SKM-1 treated with dmso at 0.1 percent for 144 hours (cell line): ENCODE measurements around the gene WASL.
"Not testable (repeated sequence)": the region's sequence is repeated elsewhere in the genome, so short reads cannot be mapped to it uniquely, and the experiment has no call there.

Experiments
- DNase-seq: peaks from one replicate; lab custom pipeline; 2025; ENCODE audit not compliant: unreplicated experiment; lab: John Stamatoyannopoulos, UW

Gene WASL

GRCh38 chr7:123734498-123734897, 14.3 kb downstream of the WASL start:
- DNase-seq, result no peak

- no peak for DNase-seq
Observed at GRCh38 chr7:123732413-123733091, 16.3 kb downstream of the WASL start.

- DNase-seq, result no peak
Observed at GRCh38 chr7:123729218-123729578, 19.6 kb downstream of the WASL start.

- no peak for DNase-seq
Observed at GRCh38 chr7:123727071-123727837, 21.5 kb downstream of the WASL start.

GRCh38 chr7:123725586-123726171, 23.1 kb downstream of the WASL start:
- DNase-seq, result no peak

- no peak for DNase-seq
Observed at GRCh38 chr7:123724817-123725253, 24.0 kb downstream of the WASL start.

GRCh38 chr7:123723913-123724312, 24.9 kb downstream of the WASL start:
- no peak for DNase-seq

GRCh38 chr7:123720527-123720926, 28.3 kb downstream of the WASL start:
- not testable (repeated sequence) for DNase-seq

- no peak for DNase-seq
Observed at GRCh38 chr7:123719197-123719721, 29.5 kb downstream of the WASL start.

GRCh38 chr7:123718773-123719172, 30.0 kb downstream of the WASL start:
- no peak for DNase-seq

- no peak for DNase-seq
Observed at GRCh38 chr7:123717689-123718088, 31.1 kb downstream of the WASL start.

GRCh38 chr7:123716877-123717276, 31.9 kb downstream of the WASL start:
- DNase-seq, result no peak

GRCh38 chr7:123715799-123716198, 33.0 kb downstream of the WASL start:
- no peak for DNase-seq

- DNase-seq, result no peak
Observed at GRCh38 chr7:123715198-123715597, 33.6 kb downstream of the WASL start.

GRCh38 chr7:123714296-123715080, 34.3 kb downstream of the WASL start:
- DNase-seq, result no peak

- peak; percentile 4 for DNase-seq
Observed at GRCh38 chr7:123712619-123713018, 36.2 kb downstream of the WASL start.

- DNase-seq, result no peak
Observed at GRCh38 chr7:123711832-123712293, 36.9 kb downstream of the WASL start.

- DNase-seq, result no peak
Observed at GRCh38 chr7:123710683-123711082, 38.1 kb downstream of the WASL start.

- DNase-seq, result no peak
Observed at GRCh38 chr7:123709525-123709924, 39.3 kb downstream of the WASL start.

- no peak for DNase-seq
Observed at GRCh38 chr7:123705211-123705901, 43.4 kb downstream of the WASL start.
